ENCODE measurements around the gene LGALS8.

DNA sequence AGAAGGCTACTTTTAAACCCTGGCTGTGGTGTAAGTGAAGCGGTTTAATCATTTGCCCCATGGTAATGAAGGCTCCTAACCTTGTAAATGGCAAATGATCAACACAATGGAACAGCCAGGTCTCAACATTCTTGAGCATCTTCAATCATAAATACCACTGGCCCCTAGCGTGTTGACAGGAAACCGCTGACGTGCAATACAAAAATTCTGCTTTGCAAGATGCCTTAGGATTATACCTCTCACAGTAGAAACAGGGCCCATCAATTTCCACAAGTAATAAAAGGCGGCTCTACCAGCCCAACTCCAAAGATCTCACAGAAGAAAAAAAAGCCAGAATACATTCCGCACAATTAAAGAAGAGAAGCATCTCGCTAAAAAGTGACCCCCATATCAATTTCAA lies 32.8 kb downstream of the LGALS8 start:
- TF ChIP-seq, protein P1, sequence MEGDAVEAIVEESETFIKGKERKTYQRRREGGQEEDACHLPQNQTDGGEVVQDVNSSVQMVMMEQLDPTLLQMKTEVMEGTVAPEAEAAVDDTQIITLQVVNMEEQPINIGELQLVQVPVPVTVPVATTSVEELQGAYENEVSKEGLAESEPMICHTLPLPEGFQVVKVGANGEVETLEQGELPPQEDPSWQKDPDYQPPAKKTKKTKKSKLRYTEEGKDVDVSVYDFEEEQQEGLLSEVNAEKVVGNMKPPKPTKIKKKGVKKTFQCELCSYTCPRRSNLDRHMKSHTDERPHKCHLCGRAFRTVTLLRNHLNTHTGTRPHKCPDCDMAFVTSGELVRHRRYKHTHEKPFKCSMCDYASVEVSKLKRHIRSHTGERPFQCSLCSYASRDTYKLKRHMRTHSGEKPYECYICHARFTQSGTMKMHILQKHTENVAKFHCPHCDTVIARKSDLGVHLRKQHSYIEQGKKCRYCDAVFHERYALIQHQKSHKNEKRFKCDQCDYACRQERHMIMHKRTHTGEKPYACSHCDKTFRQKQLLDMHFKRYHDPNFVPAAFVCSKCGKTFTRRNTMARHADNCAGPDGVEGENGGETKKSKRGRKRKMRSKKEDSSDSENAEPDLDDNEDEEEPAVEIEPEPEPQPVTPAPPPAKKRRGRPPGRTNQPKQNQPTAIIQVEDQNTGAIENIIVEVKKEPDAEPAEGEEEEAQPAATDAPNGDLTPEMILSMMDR (IDR thresholded peaks at IDR 0.05), result no peak
- no peak for TF ChIP-seq POLR2A (IDR thresholded peaks at IDR 0.05)
